Caco-2 (cell line): ENCODE measurements around the gene JMJD6. TPM values are rescaled to one million over a fixed set of nuclear protein-coding genes. Genes with fewer than 3 reads are reported as not detected.

ENCODE experiments used
- BruUV-seq: library from RNA; stranded (reverse); fragments of 400-500 nt; replicated peaks from 2 replicates; lab custom pipeline; 2021; lab: Mats Ljungman, UMichigan
- CTCF ChIA-PET: fragments of 300-600 bp; sonication (Branson Sonifier 250); formaldehyde crosslinking; loops from one replicate; lab custom pipeline; 2022; ENCODE audit warnings: antibody characterized with exemption; lab: Charles Lee
- POLR2A ChIA-PET: fragments of 300-600 bp; sonication (Branson Sonifier 250); formaldehyde crosslinking; loops from one replicate; lab custom pipeline; 2022; ENCODE audit warnings: antibody characterized with exemption; lab: Charles Lee
- DNase-seq, 2 experiments: peaks; one replicate each; pipeline versions ENCODE4 v3.0.0 to v3.0.0-alpha.2; 2020 to 2022
- H3K27me3 ChIP-seq: replicated peaks from 2 replicates; pipeline ENCODE4 v1.6.0; 2011; ENCODE audit warnings: low read length; ENCODE audit not compliant: control insufficient read depth, insufficient read depth
- H3K36me3 ChIP-seq: 2 replicates; pipeline ENCODE4 v1.5.1; 2011; ENCODE audit warnings: low read length; ENCODE audit not compliant: control insufficient read depth, insufficient read depth
- H3K4me1 ChIP-seq: fragments of 250-450 bp; sonication (Bioruptor Pico); 2 replicates; pipeline ENCODE4 v1.5.1; 2020; ENCODE audit warnings: mild to moderate bottlenecking
- H3K4me3 ChIP-seq: 2 replicates; pipeline ENCODE4 v1.5.1; 2011; ENCODE audit warnings: low read depth, mild to moderate bottlenecking, control low read depth, low read length
- H3K9me3 ChIP-seq: fragments of 250-450 bp; sonication (Bioruptor Pico); 2 replicates; pipeline ENCODE4 v1.5.1; 2020; ENCODE audit warnings: mild to moderate bottlenecking, moderate library complexity
- H3K27ac Mint-ChIP-seq: one replicate; pipeline ENCODE4 v1.8.0; 2022; ENCODE audit warnings: mixed read lengths; ENCODE audit not compliant: unreplicated experiment
- H3K27me3 Mint-ChIP-seq: one replicate; pipeline ENCODE4 v1.8.0; 2022; ENCODE audit warnings: mixed read lengths; ENCODE audit not compliant: insufficient read depth, unreplicated experiment
- H3K36me3 Mint-ChIP-seq: one replicate; pipeline ENCODE4 v1.8.0; 2022; ENCODE audit warnings: mild to moderate bottlenecking, mixed read lengths; ENCODE audit not compliant: insufficient read depth, unreplicated experiment
- H3K4me1 Mint-ChIP-seq: one replicate; pipeline ENCODE4 v1.8.0; 2022; ENCODE audit warnings: low read depth, mixed read lengths; ENCODE audit not compliant: unreplicated experiment
- H3K4me3 Mint-ChIP-seq: one replicate; pipeline ENCODE4 v1.8.0; 2022; ENCODE audit warnings: mild to moderate bottlenecking, moderate library complexity, mixed read lengths; ENCODE audit not compliant: unreplicated experiment
- H3K9me3 Mint-ChIP-seq: one replicate; pipeline ENCODE4 v1.8.0; 2022; ENCODE audit warnings: mixed read lengths; ENCODE audit not compliant: unreplicated experiment
- CTCF ChIP-seq, 2 experiments: fragments of 200-600 bp in 1 of 2; IDR thresholded peaks; 1 replicate in 1 of 2; 2 replicates in 1 of 2; pipeline versions ENCODE4 v1.5.1 to v1.8.0; 2011 to 2022; ENCODE audit warnings: antibody characterized with exemption in 1 of 2, control low read depth in 1 of 2, inconsistent platforms in 1 of 2, low read depth in 1 of 2, low read length in 1 of 2, mild to moderate bottlenecking in 1 of 2, moderate library complexity in 1 of 2; ENCODE audit not compliant: insufficient read depth in 1 of 2, severe bottlenecking in 1 of 2, unreplicated experiment in 1 of 2
- intact Hi-C: fragments of 100-400 bp; cut with micrococcal nuclease; formaldehyde crosslinking; loops from one replicate; pipeline ENCODE4 v1.10.0; 2022; ENCODE audit not compliant: unreplicated experiment
- microRNA-seq: library from miRNA; unstranded; fragments of <30 nt; microRNA quantifications from one replicate; pipeline ENCODE4 v1.2.0, GENCODE V29; 2022
- total RNA-seq: library from RNA; stranded (reverse); gene quantifications from 2 replicates; pipeline ENCODE4 v1.2.3, GENCODE V29; 2022

The JMJD6 gene
- total RNA-seq, 1 experiment from 2014 or later, result 37.4 TPM

- POLR2A ChIA-PET, result interaction anchor here (1.9 to 2.1 kb wide), 2 partner anchors 11 to 112 kb away, joined by 6 to 13 read pairs; no protein-coding TSS in a partner anchor
- Mint-ChIP-seq H3K9me3 (no peaks in the 10 kb centered on the region), H3K4me3 (peak overlapping the region; percentile 85), H3K36me3 (peaks cover 17% of the 10 kb centered on the region), H3K27me3 (no peaks in the 10 kb centered on the region), H3K4me1 (peaks cover 42% of the 10 kb centered on the region), H3K27ac (peak overlapping the region; percentile 94)
- BruUV-seq, result no TSS peak
- no peak for TF ChIP-seq CTCF (IDR thresholded peaks at IDR 0.05; ENCODE audit: insufficient read depth in 1 of 2, low read depth in 1 of 2, low read length in 1 of 2, severe bottlenecking in 1 of 2, unreplicated experiment in 1 of 2)
- no peaks in the 10 kb centered on the region for H3K9me3 ChIP-seq
- H3K27me3 ChIP-seq, result no peaks in the 10 kb centered on the region
- peak in 1 of 2 experiments; percentile 8 for DNase-seq
- intact Hi-C loops, result loop anchor here (5.0 kb wide), 1 partner anchor 42 kb away; the partner anchor contains the start of gene MXRA7
- peak overlapping the region; percentile 43; the same call in 1 of the 2 replicates for H3K4me3 ChIP-seq
- CTCF ChIA-PET, result interaction anchor here (2.2 kb wide), 2 partner anchors 11 to 112 kb away, joined by 15 to 20 read pairs; no protein-coding TSS in a partner anchor
- no peaks in the 10 kb centered on the region for H3K36me3 ChIP-seq
- H3K4me1 ChIP-seq, result peaks cover 20% of the 10 kb centered on the region
Observed at GRCh38 chr17:76670020-76670717, 56.2 kb downstream of the JMJD6 start.

Small RNAs within 50 kb of the gene (microRNA-seq; reads per million reads assigned to microRNA genes)
- 2.0 reads per million, percentile 8 among the genes with 10 or more reads in this experiment for gene MIR636

Other genes with a start within 250 kb of the JMJD6 start
- 33.8 and 37.2 TPM in 2 replicates for gene RHBDF2, start 225.2 kb downstream of the JMJD6 start, total RNA-seq
- gene CYGB, start 188.9 kb downstream of the JMJD6 start, total RNA-seq, result 0.32 and 1.0 TPM in 2 replicates
- not detected in 2 replicates for gene PRCD, start 186.6 kb downstream of the JMJD6 start, total RNA-seq
- 0.77 and 2.5 TPM in 2 replicates for gene ST6GALNAC2, start 140.7 kb downstream of the JMJD6 start, total RNA-seq
- 1.6 and 1.7 TPM in 2 replicates for gene ST6GALNAC1, start 82.8 kb downstream of the JMJD6 start, total RNA-seq
- 66.8 and 70.2 TPM in 2 replicates for gene MXRA7, start 15.6 kb downstream of the JMJD6 start, total RNA-seq
- gene METTL23, start 233 bp upstream of the JMJD6 start, total RNA-seq, result 37.7 and 38.8 TPM in 2 replicates
- gene SRSF2, start 10.7 kb upstream of the JMJD6 start, total RNA-seq, result 349 and 356 TPM in 2 replicates
- gene MFSD11, start 11.5 kb upstream of the JMJD6 start, total RNA-seq, result 40.4 and 47.5 TPM in 2 replicates
- gene MGAT5B, start 141.8 kb upstream of the JMJD6 start, total RNA-seq, result 8.9 and 9.1 TPM in 2 replicates